HG03108 (cell line): ENCODE results near the gene SH3RF1.
A peak's percentile ranks its signal among the peaks of the same experiment; 100 is the strongest.

Experiments used
- ATAC-seq: cut with Tn5 transposase; IDR thresholded peaks from one replicate; pipeline ENCODE4 v1.9.1; 2021; ENCODE audit warnings: moderate library complexity; ENCODE audit not compliant: unreplicated experiment

The SH3RF1 gene

DNA sequence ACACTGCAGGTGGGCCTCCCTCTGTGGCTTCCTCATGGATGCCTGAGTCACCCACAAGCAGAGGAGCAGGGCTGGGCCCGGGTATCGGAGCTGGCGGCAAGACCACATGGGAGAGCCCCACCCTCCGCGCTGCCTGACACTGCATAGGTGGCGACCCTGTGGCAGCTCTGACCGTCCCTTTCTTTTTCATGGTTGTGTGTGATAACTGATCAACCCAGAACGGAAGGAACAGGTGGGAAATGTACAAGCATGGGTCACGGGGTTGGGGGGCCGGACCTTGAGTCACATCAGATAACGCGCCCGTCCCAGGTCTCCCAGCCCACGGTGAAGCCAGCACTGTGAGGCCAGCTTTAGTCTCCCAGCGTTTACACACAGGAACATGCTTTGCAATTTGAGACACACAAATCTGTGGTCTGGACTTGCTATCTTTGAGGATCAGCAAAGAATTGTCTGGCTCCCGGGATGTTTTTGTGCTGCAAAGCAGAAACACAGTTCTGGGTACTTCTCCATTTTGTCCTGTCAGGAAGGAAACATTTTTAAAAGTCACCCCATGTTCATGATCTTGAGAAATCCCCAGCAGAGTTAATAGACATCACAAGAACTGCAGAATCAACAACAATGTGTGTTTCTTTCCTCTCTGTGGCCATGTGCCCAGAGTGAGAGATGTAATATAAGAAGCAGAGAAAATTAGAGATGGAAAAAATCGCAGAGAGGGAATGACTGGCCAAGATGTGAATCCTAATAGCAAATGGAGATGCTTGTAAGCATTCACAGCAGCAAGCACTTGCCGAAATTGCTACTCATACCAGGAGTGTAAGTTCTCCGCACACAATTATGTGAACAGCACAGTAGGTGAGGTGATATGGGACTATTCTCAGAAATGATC lies 190.6 kb downstream of the SH3RF1 start:
- ATAC-seq, result peak; percentile 89

DNA sequence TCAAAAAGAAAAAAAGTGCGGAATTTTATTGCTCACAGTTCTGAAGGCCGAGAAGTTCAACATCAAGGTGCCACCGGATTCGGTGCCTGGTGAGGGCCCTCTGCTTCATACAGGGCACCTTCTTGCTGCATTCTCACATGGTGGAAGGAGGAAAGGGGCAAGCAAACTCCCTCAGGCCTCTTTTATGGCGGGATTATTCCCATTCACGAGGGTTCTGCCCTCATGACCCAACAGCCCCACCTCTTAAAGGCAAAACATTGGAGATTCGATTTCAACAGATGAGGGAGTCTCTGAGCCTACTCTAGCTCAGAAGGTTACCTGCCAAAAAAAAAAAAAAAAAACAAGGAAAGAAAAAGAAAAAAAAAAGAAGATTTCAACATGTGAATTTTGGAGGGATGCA lies 196.6 kb downstream of the SH3RF1 start:
- no peak for ATAC-seq

- ATAC-seq, result no peak
Observed at GRCh38 chr4:169071747-169072146, 199.0 kb downstream of the SH3RF1 start.

DNA sequence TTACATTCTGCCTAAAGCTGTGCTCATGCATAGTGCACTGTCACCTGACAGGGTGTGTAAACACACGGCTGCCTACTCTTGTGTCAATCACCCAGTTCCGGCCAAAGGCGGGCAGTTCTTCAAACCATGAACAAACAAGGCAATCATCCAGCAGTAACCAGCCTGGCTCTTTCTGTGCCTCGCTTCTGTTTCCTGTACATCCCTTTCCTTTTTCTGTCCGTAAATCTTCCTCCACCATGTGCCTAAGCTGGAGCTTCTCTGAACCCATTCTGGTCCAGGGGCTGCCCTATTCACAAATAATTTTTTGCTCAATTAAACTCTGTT lies 199.9 kb downstream of the SH3RF1 start:
- ATAC-seq, result no peak

- ATAC-seq, result no peak
Observed at GRCh38 chr4:169070071-169070894, 200.5 kb downstream of the SH3RF1 start.

- no peak for ATAC-seq
Observed at GRCh38 chr4:169068423-169068822, 202.3 kb downstream of the SH3RF1 start.

GRCh38 chr4:169066934-169067333 lies 203.8 kb downstream of the SH3RF1 start:
- no peak for ATAC-seq

- no peak for ATAC-seq
Observed at GRCh38 chr4:169064296-169064695, 206.5 kb downstream of the SH3RF1 start.

GRCh38 chr4:169063441-169063840 lies 207.3 kb downstream of the SH3RF1 start:
- no peak for ATAC-seq

GRCh38 chr4:169062897-169063244 lies 207.9 kb downstream of the SH3RF1 start:
- no peak for ATAC-seq

GRCh38 chr4:169061386-169061785 lies 209.4 kb downstream of the SH3RF1 start:
- no peak for ATAC-seq

GRCh38 chr4:169060391-169061091 lies 210.2 kb downstream of the SH3RF1 start:
- no peak for ATAC-seq

DNA sequence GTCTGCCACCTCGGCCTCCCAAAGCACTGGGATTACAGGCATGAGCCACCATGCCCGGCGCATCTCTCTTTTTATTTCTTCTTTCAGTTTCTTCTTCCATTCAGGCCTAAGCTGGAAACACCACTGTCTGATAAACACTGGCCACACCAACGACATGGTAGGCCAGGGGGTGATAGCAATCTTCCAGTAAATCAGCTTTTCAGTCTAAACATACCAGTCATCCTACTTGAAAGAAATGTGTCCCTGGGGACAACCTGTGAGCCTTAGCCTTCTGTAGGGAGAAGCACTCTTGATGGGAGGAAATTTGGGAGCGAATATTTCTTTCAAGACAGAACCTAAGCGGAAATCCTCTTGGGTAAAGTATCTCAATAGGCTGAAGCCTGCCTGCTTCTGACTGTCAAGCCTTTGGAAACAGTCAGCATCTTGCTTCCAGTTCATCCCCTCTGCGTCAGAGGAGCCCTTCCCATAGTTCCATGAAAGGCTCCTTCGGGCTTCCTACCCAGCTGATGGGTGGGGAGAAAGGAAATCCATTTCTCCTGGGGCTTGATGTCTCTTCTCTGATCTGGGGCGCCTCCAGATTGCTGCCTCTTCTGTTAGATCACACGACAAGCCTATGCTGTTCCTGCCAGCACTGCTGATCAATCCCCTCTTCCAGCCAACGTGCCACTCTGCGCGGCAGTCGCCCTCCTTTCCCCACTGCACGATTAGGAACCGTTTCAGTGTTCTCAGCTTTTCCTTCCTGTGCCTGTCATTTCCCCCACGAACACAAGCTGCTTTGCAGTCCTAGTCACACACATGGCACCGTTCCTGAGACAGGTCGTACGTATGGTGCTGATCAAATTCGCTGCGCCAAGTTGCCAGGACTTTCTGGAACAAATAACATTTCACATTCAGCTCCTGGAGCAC lies 211.2 kb downstream of the SH3RF1 start:
- ATAC-seq, result no peak

- ATAC-seq, result no peak
Observed at GRCh38 chr4:169058312-169058711, 212.4 kb downstream of the SH3RF1 start.

- no peak for ATAC-seq
Observed at GRCh38 chr4:169054879-169055278, 215.9 kb downstream of the SH3RF1 start.

GRCh38 chr4:169052594-169052945 lies 218.2 kb downstream of the SH3RF1 start:
- no peak for ATAC-seq

DNA sequence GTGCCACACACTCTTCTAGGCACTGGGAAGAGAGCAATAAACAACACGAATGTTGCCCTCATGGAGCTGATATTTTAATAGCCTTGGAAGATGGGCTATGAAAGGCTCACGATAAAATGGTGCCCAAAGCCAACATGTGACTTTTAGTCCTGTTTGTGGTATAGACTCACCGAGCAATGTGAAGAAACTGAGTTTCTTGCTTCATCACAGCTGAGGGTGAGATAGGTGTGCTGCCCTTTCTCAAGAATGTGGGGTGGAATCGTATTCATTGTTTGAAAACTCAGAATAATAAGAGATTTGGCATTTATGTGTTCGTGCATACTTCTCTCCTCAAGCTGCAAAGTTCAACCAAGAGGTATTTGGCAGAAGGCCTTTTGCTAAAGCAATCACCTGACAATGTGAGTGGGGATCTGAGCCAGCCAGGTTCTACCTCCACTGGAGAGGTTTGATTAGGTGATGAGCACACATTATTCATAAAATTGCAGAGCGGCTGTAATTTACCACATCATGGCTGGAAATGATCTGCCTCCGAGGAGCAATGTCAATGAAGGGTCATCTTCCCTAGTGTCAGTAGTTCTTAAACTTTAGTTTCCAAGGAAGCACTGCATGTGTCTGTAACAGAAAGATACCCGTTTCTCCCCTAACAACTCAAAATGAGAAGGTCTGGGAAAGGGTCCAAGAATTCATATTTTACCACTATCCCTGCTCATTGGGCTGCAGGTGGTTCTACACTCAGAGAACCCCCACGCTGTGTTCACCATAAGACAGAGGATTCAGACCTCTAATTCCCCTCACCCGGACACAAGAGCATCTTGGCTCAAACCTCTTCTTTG lies 218.8 kb downstream of the SH3RF1 start:
- ATAC-seq, result no peak

DNA sequence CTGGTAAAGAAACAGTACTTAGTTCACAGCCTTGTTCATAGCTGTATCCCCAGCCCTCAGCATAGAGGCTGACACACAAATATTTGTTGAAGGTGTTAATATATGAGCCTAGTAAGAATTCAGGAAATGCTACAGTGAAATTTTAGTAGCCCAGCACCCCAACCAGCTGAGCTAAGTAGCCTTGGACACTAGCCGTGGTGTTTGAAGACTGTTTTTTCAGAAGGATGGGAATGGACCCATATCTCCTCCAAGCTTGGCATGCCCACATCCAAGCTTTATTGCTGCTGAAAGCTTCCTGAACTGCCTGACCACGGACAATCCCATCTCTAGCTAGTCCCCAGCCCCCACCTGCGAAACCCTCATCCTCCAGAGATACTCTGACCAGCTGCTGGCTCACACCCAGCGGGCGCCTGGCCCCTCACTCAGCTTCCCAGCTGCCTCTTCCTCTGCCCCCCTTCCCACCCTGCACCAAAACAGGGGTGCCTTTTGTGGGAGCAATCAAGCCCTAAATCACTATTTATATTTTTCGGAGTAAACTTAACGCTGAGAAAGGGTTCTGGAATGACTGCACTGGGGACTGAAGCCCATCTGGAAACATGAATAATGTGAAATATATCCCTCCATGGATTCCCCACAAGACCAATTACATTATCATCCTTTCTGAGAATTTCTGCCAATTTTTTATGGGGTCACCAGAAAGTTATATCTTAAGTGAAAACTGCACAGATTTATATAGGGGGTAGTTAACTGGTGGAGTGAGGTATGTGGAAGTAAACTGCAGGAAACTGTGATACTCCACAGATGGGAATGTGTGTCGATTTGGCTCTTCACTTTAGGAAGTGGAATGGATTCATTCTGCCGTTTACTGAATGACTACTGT lies 219.6 kb downstream of the SH3RF1 start:
- no peak for ATAC-seq

DNA sequence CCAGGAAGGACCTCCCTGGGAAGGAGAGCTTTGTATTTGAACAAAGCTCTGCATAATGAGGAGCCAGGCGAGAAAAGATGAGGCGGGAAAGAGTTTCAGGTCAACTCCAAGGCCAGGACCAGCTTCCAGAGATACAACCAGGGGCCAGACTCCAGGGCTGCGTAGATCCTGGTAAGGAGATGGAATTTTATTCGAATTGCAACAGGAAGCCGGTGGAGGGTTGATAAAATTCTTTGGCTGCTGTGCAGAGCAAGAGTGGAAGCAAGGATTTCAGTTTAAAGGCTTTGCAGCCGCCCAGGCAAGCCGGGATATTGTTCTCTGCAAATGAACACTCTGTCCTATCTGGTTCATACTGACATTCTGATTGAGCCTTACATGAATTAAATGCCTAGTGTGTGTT lies 220.5 kb downstream of the SH3RF1 start:
- no peak for ATAC-seq
